Aorta (tissue), 5 donors: ENCODE measurements around the gene TAS1R1. TPM values are rescaled to one million over a fixed set of nuclear protein-coding genes. Genes with fewer than 3 reads are reported as not detected.
A peak's percentile ranks its signal among the peaks of the same experiment; 100 is the strongest.

ENCODE experiments used
- ATAC-seq: fragments of 200-7000 bp; cut with Tn5 transposase; one replicate; pipeline ENCODE4 v1.9.1; 2022; ENCODE audit warnings: moderate library complexity; ENCODE audit not compliant: low FRiP score
- DNase-seq, 2 donors: peaks; one replicate each; pipeline ENCODE4 v3.0.0-alpha.2; 2020
- H3K27ac ChIP-seq, 2 donors: one replicate each; pipeline ENCODE4 v1.5.1; 2013; ENCODE audit warnings: low read length in 2 of 2, mild to moderate bottlenecking in 2 of 2, moderate library complexity in 2 of 2, control low read depth in 1 of 2, inconsistent platforms in 1 of 2, low read depth in 1 of 2
- H3K27me3 ChIP-seq, 2 donors: one replicate each; pipeline ENCODE4 v1.6.1; 2013; ENCODE audit warnings: control low read depth in 1 of 2, low read length in 1 of 2, mild to moderate bottlenecking in 1 of 2, moderate library complexity in 1 of 2; ENCODE audit not compliant: insufficient read depth in 2 of 2, control insufficient read depth in 1 of 2
- H3K36me3 ChIP-seq, 2 donors: one replicate each; pipeline ENCODE4 v1.6.1; 2013; ENCODE audit warnings: control low read depth in 1 of 2, low read length in 1 of 2, mild to moderate bottlenecking in 1 of 2; ENCODE audit not compliant: insufficient read depth in 2 of 2, control insufficient read depth in 1 of 2
- H3K4me1 ChIP-seq, 2 donors: one replicate each; pipeline ENCODE4 v1.6.1; 2013; ENCODE audit warnings: low read length in 2 of 2, control low read depth in 1 of 2, mild to moderate bottlenecking in 1 of 2, moderate library complexity in 1 of 2; ENCODE audit not compliant: insufficient read depth in 2 of 2, control insufficient read depth in 1 of 2
- H3K4me3 ChIP-seq, 2 donors: one replicate each; pipeline ENCODE4 v1.5.1; 2013; ENCODE audit warnings: low read length in 2 of 2, control low read depth in 1 of 2, mild to moderate bottlenecking in 1 of 2
- H3K9me3 ChIP-seq: one replicate; pipeline ENCODE4 v1.6.1; 2013; ENCODE audit warnings: mild to moderate bottlenecking, low read length; ENCODE audit not compliant: control insufficient read depth
- WGBS, 2 donors: extraction: QIAGEN DNeasy Blood & Tissue Kit; methylation state at CpG; one replicate each; pipeline ENCODE4 v1.1.7; 2013; 5-methylcytosine and 5-hydroxymethylcytosine counted together
- intact Hi-C, 2 donors: fragments of 100-400 bp; cut with DNase I; formaldehyde crosslinking; loops; one replicate each; pipeline versions ENCODE4 v1.14.2 to v1.15.0; 2022
- polyA plus RNA-seq, 2 donors: library from polyadenylated mRNA; stranded (reverse); fragments of 200-250 nt; gene quantifications; one replicate each; pipeline ENCODE4 v1.2.3, GENCODE V29; 2013
- total RNA-seq, 2 donors: library from RNA; stranded (reverse); fragmentation: NEBNext Ultra II Directional; extraction: Animal tissue kit (Norgen Biotek cat#: 25700); gene quantifications; one replicate each; pipeline ENCODE4 v1.2.1, GENCODE V29; 2021
- donor health status: healthy with polysubstance abuse.
- donor health status: Bipolar disorder and iron deficiency.
- donor health status: DM: no; HTN: no; CAD: no.
- donor health status: DM: no; HTN: no; CAD: no.
- donor health status: DM: yes; HTN: yes; CAD: no.

The TAS1R1 gene
- total and polyA plus RNA-seq, 4 donors, result 1.3 TPM; not detected in 3

DNA sequence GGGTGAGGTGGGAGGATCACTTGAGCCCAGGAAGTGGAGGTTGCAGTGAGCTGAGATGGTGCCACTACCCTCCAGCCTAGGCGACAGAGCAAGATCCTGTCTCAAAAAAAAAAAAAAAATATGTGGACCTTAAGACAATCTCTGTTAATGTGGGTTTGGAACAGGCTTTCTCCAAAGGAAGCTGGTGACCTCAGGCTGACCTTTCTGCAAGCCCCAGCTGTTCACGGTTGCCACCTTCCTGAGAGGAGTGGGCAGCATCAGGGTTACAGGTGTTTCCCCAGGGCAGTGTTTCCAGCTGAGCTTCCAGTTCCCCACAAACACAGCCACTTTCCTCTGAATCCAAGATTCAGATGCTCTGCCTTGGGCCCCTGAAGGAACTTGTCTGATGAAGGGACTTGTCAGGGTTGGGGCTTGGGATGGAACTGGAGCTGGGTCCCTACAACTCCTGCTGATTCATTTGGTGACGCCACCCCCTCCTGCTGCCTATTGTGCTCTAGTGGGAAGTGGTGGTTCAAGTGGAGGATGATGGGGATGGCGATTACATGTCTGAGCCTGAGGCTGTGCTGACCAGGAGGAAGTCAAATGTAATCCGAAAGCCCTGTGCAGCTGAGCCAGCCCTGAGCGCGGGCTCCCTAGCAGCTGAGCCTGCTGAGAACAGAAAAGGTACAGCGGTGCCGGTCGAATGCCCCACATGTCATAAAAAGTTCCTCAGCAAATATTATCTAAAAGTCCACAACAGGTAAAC, 26.6 kb downstream of the TAS1R1 start:
- Histone ChIP-seq H3K36me3 (no peaks in the 10 kb centered on the region), H3K4me3 (no peak overlapping the region), H3K27ac (peak overlapping the region in 1 of 2 donors; percentile 14), H3K27me3 (no peaks in the 10 kb centered on the region), H3K9me3 (no peaks in the 10 kb centered on the region), H3K4me1 (no peaks in the 10 kb centered on the region)
- WGBS, 2 donors, result 83 to 86% methylated on average over 10 of the region's 10 CpGs
- ATAC-seq (no peak), DNase-seq (peak in 1 of 2 donors; percentile 64)
- intact Hi-C loops, result loop anchor here in 1 of 2 donors (5.0 kb wide), 1 partner anchor 46 kb away; no protein-coding TSS in a partner anchor

DNA sequence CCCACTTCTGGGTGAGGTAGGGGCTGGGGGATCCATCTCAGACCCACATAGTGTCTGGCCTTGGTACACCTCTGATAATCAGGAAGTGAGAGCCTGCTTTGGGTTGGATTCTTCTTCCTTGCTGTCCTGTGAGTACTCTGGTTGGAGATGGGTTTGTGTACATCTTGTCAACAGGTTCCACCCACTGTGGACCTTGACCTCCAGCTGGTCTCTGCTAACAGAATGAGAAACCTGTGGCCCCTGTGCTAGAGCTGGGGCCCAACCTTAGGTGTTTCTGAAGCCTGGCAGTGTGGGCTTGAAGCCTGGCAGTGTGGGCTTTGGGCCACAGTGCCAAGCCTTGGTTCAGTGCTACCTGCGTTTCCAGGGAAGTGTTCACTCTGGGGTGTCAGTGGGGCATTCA, 27.3 kb downstream of the TAS1R1 start:
- WGBS, 2 donors, result 69 to 77% methylated on average over 1 of the region's 1 CpG
- no peak for DNase-seq
- H3K27me3 ChIP-seq, result no peaks in the 10 kb centered on the region
- no peak overlapping the region for H3K27ac ChIP-seq
- ATAC-seq, result no peak
- intact Hi-C loops, result loop anchor here in 1 of 2 donors (5.0 kb wide), 1 partner anchor 45 kb away; no protein-coding TSS in a partner anchor
- H3K9me3 ChIP-seq, result no peaks in the 10 kb centered on the region
- H3K36me3 ChIP-seq, result no peaks in the 10 kb centered on the region
- H3K4me3 ChIP-seq, result no peak overlapping the region
- H3K4me1 ChIP-seq, result peaks cover 0 to 3% of the 10 kb centered on the region in 2 donors

DNA sequence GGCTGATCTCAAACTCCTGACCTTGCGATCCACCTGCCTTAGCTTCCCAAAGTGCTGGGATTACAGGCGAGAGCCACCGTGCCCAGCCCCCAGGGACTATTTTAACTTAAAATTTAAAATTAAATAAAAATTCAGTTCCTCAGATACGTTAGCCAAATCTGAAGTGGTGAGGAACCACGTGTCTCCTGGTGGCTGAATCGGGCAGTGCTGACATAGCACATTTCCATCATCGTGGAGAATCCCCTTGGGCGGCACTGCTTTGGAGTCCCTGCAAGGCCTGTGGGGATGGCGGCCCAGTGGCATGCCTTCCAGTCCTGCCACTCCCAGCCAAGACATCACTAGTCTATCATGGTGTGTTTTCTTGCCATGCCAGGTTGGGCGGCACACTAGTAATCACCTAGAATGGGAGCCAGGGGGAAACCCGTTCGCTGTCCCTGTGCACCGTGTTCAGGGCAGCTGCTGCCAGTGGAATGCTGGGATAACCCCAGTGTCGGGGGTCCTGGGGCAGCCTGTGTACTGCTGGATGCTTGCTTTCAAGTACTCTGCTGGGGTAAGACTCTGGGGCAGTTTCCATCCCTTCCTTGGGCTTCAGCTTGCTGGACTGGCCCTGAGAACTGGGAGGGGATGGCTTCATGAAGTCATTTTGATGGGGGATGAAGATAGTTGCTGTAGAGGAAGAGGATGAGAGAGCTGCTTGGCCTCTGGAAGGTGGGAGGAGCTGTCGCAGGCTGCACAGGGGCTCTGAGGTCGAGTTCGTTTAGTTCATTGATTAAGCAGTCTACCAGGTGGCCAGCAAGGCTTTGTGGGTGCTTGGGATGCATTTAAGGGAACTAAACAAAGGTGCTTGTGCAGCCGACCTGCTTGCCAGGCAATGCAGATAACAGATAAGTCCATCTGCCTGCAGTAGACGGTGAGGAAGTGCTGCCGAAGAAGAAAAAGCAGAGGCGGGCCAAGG, 29.3 kb downstream of the TAS1R1 start:
- no peak overlapping the region for H3K27ac ChIP-seq
- WGBS, 2 donors, result 76 to 79% methylated on average over 21 of the region's 21 CpGs
- intact Hi-C loops, result loop anchor here in 1 of 2 donors (5.0 kb wide), 1 partner anchor 43 kb away; no protein-coding TSS in a partner anchor
- no peaks in the 10 kb centered on the region for H3K27me3 ChIP-seq
- H3K4me3 ChIP-seq, result no peak overlapping the region
- no peaks in the 10 kb centered on the region for H3K9me3 ChIP-seq
- peaks cover 0 to 2% of the 10 kb centered on the region in 2 donors for H3K36me3 ChIP-seq
- ATAC-seq (no peak), DNase-seq (no peak)
- peaks cover 0 to 3% of the 10 kb centered on the region in 2 donors for H3K4me1 ChIP-seq

DNA sequence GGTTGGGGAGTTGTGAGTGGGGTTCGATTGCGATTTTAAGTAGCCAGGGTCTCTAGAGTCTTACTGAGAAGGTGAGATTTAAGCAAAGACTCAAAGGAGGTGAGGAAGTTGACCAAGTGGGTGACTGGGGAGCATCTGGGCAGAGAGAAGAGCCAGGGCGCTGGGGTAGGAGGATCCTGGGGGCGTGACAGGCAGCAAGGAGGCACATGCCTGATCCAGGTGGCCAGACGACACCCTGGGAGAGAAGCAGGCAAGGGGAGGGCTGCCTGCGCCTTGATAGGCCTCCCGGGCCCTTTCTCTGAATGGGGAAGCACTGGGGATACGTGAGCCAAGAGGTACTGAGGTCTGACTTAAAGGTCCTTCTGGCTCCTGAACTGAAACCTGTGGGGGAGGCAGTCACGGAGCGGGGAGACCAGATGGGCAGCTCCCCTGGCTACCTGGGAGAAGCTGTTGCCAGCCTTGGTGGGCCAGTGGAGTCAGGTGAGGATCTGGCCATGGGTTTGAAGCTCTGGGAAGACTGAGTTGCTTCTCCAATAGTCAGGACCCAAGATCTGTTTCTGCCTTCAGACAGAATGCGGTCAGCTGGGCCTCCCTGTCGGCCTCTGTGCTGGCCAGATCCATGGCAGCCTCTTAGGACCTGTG, 30.1 kb downstream of the TAS1R1 start:
- H3K4me1 ChIP-seq, result peaks cover 0 to 3% of the 10 kb centered on the region in 2 donors
- 87 to 90% methylated on average over 12 of the region's 12 CpGs for WGBS, 2 donors

GRCh38 chr1:6585841-6586240, 30.7 kb downstream of the TAS1R1 start:
- H3K27ac ChIP-seq, result no peak overlapping the region
- H3K4me1 ChIP-seq, result peaks cover 0 to 4% of the 10 kb centered on the region in 2 donors
- intact Hi-C loops, result no loop called here
- DNase-seq (no peak), ATAC-seq (no peak)
- H3K9me3 ChIP-seq, result no peaks in the 10 kb centered on the region
- peaks cover 0 to 2% of the 10 kb centered on the region in 2 donors for H3K36me3 ChIP-seq
- no peak overlapping the region for H3K4me3 ChIP-seq
- H3K27me3 ChIP-seq, result no peaks in the 10 kb centered on the region
- WGBS, 2 donors, result 84 to 89% methylated on average over 7 of the region's 7 CpGs

More for the DNA sequence above, 30.1 kb downstream of the TAS1R1 start:
- Histone ChIP-seq H3K4me3 (no peak overlapping the region), H3K36me3 (peaks cover 0 to 2% of the 10 kb centered on the region in 2 donors), H3K27me3 (no peaks in the 10 kb centered on the region), H3K27ac (no peak overlapping the region), H3K9me3 (no peaks in the 10 kb centered on the region)
- DNase-seq (no peak), ATAC-seq (no peak)
- intact Hi-C loops, result no loop called here

DNA sequence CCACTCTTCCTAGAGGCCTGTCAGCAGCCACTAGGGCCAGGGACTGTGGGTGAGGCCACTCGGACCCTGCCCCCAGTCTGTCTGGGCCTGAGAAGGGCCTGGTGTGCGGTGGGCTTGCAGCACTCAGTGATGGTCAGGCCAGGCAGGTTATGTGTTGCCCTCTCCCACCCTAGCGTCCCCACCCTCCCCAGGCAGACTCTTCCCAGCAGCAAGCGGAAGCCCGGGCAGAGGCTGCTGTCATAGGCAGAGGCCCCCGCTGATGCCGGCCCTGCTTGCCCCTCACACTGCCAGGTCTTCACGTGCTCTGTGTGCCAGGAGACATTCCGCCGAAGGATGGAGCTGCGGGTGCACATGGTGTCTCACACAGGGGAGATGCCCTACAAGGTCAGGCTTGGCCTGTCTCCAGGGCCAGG, 31.3 kb downstream of the TAS1R1 start:
- 67 to 71% methylated on average over 11 of the region's 11 CpGs for WGBS, 2 donors
- no peak for ATAC-seq
- Histone ChIP-seq H3K9me3 (no peaks in the 10 kb centered on the region), H3K4me1 (peaks cover 0 to 4% of the 10 kb centered on the region in 2 donors), H3K27me3 (no peaks in the 10 kb centered on the region), H3K27ac (peak overlapping the region in 1 of 2 donors; percentile 11), H3K4me3 (no peak overlapping the region), H3K36me3 (peaks cover 0 to 2% of the 10 kb centered on the region in 2 donors)
- no peak for DNase-seq
- intact Hi-C loops, result no loop called here

DNA sequence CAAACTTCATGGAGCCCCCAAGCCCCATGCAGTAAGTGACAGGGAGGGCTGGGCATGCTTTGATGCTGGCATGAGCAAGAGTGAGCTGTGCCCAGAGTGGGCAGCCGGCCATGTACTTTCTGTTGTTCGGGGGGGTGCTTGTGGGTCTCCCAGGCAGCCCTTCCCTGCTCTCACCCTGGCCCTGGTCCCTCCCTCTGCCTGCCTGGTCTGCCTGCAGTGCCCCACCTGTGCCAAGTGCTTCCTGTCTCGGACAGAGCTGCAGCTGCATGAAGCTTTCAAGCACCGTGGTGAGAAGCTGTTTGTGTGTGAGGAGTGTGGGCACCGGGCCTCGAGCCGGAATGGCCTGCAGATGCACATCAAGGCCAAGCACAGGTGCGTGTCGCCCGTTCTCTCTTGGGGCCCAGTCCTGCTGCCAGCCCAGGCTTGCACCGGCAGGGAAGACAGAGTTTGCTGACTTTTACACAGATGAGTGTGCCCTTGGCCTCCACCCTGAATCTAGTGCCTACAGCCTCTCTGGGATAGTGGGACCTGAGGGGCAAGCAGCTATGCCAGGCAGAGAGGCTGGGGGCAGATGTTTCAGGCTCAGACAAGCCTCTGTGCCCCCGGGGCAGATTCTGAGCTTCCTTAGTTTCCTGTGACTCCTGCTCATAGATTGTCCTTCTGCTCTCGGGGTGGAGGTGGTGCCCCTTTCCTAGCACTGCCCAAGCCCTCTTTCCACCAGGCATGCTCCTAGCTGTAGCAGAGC, 32.3 kb downstream of the TAS1R1 start:
- ATAC-seq, result peak; percentile 49
- peaks cover 0 to 4% of the 10 kb centered on the region in 2 donors for H3K4me1 ChIP-seq
- intact Hi-C loops, result no loop called here
- WGBS, 2 donors, result 15 to 16% methylated on average over 13 of the region's 13 CpGs
- peak overlapping the region in 1 of 2 donors; percentile 7 for H3K27ac ChIP-seq
- no peak overlapping the region for H3K4me3 ChIP-seq
- peaks cover 0 to 2% of the 10 kb centered on the region in 2 donors for H3K36me3 ChIP-seq
- H3K9me3 ChIP-seq, result no peaks in the 10 kb centered on the region
- DNase-seq, result peak; percentile 70 to 87
- no peaks in the 10 kb centered on the region for H3K27me3 ChIP-seq
